Measurements from ENCODE around the gene NAALADL2.
"Not testable (repeated sequence)": the region's sequence is repeated elsewhere in the genome, so short reads cannot be mapped to it uniquely, and the experiment has no call there.

Gene NAALADL2

DNA sequence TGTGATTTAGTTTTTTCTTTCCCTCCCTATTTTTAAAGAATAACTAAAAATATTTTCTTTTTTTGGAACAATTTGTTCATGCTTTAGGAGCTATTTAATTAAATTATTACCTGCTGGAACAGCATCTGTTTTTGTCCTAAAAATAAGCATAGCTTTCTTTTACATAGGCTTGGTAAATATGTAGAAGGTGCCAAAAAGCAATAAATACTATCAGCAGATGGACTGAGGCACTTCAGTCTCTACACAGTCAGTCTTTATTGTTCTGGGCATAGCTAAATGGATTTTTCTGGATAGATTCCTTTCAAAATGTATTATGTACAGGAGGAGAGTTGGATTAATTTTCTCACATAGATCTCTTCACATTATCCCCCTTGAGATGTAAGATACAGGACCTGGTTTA is 223.5 kb downstream of the NAALADL2 start:
- no peak for DNase-seq

DNA sequence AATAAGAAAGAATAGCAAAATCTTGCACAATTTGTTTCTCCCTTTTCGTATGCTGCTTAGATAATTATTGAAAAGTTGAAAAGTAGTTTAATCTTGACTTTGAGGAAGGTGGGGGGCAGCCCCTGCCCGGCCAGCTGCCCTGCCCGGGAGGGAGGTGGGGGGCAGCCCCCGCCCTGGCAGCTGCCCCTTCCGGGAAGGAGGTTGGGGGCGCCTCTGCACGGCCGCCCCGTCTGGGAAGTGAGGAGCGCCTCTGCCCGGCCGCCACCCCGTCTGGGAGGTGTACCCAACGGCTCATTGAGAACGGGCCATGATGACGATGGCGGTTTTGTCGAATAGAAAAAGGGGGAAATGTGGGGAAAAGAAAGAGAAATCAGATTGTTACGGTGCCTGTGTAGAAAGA is 228.0 kb downstream of the NAALADL2 start:
- DNase-seq: not testable (repeated sequence)

DNA sequence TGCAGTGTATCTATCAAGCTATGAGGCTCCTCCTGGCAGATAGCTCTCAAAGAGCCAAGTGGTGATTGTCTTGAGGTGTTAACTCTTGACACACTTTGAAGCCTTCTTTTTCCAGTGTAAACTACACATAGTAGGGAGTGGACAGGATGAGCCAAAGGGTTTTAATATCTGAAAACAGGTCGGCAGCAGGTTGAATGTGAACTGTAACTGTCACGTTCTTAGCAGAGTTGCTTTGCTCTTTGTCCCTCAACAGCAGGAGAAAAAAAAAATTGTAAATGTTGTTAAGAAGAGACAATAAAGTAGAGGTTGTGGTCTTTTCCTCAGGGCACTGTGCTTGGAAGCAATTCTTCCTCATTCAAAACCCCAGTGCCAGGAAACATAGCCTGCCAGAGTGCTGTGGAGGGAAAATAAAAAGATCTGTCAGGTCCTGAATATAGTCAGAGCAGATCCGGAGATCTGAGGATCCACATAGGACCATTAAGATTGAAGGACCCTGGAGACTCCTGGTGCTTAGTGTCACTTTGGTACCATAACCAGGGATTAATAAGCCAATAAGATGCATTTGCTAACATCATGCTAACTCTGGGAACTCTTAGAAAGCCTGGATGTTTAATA is 229.7 kb downstream of the NAALADL2 start:
- DNase-seq: no peak

DNA sequence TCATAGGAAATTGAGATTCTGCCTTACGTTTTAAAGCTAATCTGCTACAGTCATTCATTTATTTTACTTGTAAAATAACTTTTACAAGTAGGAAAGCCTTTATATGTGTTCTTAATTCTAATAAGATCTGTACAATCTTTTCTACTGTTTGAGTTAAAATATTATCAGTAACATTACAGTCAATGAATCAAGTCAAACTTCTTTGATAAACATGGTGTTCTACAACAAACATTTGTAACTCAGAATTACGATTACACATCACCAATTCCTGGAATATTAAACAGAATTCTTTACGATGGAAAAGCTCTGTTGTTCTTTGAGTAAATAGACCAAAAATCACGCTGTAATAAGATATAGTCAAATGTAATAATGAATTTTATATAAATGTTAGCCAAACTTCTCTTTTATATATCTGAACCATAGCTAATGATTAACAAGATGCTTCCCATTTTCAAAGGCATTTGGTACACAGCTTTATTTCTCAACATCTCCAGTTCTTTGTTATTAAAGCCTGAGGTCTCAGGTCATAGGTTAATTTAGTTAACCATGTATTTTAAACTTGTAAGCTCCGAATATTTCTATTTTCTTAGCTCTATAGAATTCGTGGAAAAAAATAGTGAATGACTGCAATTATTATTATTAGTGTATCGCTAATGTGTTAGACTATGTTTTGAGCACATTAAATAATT is 232.4 kb downstream of the NAALADL2 start:
- DNase-seq: no peak

DNA sequence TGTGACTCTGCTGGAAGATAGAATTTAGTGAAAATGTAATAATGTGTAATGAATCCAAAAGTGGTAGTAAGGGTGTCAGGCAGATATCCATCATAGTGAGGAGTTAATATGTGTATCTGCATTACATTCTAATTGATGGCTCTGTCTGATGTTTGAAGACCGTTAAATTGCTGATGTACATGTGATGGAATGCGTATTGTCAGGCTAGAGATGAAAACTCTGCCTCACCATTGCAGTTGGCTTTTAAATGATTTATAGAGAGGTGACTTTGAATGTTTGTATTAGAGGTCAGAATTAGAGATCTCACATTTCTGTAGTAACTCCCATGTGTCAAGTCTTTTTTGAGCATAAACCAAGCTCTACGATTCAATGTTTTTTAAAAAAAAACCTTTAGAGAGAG is 234.6 kb downstream of the NAALADL2 start:
- no peak for DNase-seq

DNA sequence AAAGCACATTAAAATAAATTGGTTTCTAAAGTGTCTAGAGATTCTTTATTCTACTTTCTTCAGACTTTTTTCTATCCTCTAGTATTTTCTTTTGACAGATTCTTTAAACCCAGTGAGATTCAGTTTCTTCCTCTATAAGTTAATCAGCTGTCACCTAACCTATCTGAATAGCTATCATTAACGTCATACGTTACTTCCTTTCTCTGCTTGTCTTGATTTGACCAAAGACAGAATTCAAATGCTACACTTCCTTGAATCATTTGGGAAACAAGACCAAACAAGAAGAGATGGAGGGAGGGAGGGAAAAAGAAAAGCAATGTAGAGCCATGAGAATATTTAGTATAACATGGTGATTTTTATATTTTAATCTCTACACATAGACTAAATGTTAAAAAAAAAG is 235.2 kb downstream of the NAALADL2 start:
- DNase-seq: no peak

DNA sequence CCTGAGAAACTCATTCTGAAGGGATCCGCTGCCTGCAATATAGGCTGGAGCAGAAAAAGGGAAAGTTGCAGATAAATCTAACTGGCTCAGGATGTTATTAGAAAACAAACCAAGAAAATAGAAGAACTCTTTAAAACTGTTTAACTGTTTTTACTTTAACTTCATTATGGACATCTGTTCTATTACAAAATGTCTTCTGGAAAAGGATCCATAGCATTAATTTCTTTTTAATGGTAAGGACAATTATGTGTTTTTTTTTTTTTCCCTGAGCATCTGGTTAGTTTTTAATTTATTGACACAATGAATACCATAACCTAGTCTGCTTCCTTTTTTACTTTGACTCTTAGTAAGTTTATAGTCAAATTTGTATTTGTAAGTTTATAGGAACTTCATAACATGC is 239.5 kb downstream of the NAALADL2 start:
- no peak for DNase-seq

DNA sequence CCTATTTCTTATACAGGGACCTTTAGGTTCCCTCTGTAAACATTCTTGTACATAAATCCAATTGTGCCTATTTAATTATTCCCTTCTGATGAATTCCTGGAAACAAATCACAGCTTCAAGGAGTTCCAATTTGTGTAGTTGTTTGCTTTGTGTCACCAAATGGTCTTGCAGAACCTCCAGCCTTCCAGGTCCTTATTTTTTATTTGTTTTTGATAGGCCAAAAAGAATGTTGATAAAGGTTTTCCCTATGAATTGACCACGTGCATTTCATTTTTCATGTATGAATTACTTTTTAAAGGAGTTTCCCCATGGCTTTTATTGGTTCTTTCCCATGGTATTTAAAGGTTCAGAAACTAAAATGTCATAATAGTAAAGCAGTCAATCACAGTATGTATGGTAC is 243.0 kb downstream of the NAALADL2 start:
- DNase-seq: no peak

DNA sequence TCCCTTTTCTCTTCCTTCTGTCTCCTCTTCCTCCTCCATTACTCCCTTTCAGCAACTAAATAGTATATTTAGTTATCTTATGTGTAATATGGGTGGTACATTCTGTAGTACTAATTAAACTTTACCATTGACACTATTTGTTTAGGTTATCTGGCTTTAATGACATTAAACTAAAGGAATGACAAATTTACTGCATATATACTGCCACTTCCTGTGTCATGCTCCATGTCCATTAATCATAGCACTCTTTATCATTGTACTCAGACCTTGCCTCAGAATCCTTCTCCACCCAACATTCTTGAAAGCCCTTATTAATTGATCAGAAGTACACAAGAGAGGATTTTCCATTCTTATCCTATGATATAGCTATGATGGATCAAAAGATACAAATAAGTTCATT is 244.2 kb downstream of the NAALADL2 start:
- peak; percentile 3 for DNase-seq

DNA sequence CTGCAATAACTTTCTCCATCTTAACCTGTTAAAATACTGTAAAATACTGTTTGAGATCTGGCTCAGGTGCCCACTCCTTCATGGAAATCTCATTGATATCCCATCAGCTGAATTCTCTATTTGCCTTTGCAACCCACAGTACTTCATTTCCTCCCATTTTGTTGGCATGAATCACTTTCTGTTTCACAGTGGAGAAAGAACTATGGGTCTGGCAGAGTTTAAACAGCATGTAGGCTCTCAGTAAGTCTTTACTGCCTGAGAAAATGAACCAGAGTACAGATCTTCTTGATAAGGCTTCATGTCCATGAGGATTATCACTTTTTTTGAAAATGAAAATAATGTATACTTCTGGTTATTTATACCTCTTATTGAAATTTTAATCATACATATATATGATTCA is 245.9 kb downstream of the NAALADL2 start:
- peak; percentile 10 for DNase-seq

DNA sequence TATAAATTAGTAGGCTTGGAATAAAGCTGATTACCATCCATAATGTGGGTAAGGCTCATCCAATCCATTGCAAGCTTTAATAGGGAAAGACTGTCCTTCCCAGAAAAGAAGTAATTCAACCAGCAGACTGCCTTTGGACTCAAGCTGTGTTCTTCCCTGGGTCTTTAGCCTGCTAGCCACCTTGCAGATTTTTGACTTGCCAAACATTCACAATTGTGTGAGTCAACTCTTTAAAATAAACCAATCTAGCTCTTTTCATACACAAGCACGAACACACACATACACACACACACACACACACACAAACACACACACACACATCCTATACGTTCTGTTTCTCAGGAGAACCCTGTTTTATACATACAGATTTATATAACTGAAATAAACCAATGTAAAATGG is 248.1 kb downstream of the NAALADL2 start:
- no peak for DNase-seq

DNA sequence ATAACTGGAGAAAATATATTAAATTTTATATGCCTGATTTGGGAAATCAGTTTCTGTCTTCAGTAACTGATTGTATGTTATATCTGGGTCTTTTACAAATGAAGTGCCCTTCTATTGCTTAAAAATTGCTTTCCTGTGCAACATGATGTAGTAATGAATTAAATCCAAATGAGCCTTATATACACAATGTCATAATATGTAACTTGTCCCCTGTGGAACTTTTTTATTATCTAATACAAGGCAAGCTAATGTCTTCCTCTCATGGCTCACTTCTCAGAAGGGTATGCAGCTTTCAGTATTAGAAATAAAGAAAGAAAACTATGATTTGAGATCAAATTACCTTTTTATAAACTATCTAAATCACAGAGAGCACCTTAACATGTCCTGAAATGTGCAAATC is 248.9 kb downstream of the NAALADL2 start:
- no peak for DNase-seq

DNA sequence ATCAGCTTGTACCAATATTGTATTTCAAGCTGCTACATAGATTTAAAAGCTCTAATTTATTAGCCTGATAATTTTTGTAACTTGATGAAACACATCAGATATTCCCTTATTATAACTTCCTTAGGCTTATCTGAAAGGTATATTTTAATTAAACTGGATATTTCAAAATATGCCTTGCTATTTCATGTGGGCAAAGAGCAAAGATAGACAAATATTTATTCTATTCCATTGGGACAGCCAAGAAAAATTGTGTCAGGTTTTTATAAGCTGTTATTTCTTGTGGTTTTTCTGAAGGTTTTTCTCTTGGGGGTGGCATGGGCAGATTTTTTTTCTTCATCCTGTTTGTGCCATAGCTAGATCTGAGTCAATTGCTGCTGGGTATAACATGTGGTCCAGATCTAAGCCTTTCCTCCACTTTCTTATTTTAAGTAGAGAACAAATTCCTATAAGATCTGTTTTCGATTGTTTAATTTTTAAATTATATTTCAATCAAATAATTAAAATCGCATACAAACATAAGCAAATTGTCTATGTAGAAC is 249.5 kb downstream of the NAALADL2 start:
- DNase-seq: no peak

DNA sequence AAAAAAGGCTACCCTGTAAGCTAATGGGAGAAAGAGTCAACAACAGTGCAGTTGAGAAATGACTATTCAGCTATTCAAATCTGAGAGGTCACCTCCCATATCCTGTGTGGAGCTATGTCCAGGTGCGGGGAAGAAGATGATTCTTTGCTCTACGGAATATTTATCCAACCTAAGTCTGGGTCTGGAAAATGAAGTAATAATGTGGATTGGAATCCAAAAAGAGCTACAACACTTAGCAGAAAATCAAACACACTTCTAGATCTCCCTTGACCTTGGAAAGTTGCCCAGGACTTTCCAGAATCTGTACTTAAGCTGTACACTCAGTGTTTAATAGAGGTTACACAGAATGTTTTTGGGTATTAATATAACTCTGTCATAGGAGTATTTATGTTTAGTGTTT is 251.9 kb downstream of the NAALADL2 start:
- DNase-seq: no peak

DNA sequence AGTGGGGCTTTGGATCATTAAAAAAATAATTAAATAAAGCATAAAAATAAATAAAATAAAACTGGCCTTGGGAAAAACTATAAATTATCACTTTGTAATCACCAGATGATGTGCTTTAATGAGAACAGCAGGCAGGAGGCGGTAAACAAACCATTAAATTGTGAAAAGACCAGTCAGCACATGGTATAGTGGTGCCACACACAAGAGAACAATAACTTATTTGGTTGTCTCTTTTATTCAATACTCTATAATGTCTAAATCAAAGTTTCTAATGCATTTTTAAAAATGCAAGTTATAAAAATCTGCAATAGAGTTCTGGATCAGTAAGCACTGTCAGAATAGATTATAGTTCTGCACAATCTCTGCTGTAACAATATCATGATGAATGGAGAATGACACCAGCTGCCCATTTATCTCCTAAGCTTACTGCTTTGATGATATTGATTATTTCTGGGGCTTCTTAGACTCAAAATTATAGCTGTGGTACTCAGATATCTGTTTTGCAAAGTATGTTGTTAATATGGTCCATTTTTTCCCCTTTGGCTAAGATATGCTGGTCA is 259.3 kb downstream of the NAALADL2 start:
- DNase-seq: no peak

DNA sequence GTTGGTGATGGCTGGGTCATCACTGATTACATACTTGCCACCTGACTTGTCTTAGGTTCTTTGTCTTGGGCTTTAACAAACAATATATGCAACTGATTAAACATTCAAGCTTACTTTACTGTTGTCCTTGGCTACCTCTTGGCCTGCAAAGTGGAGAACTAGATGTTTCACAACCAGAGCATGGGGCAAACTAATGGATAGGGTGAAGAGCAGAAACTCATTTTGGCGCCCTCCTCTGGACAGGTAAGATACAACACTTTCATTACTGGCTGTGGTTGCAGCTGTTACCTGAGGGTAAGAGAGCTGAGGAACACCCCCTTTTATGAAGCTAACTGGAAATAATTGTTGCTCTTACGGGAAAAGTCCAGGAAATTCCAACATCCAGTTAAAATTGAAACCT is 262.1 kb downstream of the NAALADL2 start:
- peak; percentile 80 for DNase-seq

DNA sequence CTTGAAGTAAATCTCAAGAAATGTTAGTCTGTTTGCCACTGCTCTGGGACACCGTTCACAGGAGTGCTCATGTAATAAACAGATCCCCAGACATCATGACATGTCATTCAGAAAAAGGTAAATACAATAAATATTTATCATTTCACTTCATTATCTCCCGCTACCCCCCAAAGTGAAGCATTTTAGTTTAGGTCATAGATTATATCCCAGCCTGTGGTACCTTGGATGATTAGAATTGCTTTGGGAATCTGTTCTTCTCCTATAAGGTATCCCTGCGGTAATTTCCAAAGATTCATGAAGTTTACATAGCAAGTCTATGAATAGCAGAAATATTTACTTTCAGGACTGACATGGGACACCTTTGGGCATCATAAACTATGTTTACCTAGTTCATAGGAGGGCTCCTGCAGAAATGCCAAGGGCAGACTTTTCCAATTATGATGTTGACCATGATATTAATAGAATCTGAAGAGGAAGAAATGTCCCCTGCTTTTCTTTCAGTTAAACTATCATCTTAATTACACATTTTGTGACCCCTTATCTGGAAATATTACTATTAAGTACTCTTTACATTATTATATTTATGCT is 268.0 kb downstream of the NAALADL2 start:
- peak; percentile 50 for DNase-seq

DNA sequence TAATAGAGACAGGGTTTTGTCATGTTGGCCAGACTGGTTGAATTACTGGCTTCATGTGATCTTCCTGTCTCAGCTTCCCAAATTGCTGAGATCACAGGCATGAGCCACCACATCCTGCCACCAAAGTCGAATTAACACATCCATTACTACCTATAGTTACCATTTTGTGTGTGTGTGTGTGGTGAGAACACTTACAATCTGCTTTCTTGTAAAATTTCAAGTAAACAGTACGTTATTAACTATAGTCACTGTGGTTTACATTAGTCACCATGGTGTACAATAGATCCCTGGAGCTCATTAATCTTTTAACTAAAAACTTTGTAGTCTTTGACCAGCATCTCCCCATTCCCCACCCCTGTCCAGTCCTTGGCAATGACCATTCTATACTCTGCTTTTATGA is 270.0 kb downstream of the NAALADL2 start:
- no peak for DNase-seq

DNA sequence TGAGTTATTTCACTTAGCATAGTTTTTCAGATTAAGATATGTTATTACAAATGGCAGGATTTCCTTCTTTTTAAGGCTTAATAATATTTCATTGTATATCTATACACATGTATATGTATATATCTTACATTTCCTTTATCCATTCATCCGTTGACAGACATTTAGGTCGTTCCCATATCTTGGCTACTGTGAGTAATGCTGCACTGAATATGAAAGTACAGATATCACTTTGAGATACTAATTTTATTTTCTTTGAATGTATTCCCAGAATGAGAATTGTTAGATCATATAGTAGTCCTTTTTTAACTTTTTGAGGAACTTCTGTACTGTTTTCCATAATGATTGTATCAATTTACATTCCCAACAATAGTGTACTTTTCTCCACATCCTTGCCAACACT is 270.4 kb downstream of the NAALADL2 start:
- DNase-seq: no peak

DNA sequence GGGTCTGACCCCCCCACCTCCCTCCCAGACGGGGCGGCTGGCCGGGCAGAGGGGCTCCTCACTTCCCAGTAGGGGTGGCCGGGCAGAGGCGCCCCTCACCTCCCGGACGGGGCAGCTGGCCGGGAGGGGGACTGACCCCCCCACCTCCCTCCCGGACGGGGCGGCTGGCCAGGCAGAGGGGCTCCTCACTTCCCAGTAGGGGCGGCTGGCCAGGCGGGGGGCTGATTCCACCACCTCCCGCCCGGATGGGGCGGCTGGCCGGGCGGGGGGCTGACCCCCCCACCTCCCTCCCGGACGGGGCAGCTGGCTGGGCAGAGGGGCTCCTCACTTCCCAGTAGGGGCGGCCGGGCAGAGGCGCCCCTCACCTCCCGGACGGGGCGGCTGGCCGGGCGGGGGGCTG is 272.7 kb downstream of the NAALADL2 start:
- not testable (repeated sequence) for DNase-seq

DNA sequence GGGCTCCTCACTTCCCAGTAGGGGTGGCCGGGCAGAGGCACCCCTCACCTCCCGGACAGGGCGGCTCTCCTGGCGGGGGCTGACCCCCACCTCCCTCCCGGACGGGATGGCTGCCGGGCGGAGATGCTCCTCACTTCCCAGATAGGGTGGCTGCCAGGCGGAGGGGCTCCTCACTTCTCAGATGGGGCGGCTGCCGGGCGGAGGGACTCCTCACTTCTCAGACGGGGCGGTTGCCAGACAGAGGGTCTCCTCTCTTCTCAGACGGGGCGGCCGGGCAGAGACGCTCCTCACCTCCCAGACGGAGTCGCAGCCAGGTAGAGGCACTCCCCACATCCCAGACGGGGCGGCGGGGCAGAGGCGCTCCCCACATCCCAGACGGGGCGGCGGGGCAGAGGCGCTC is 273.6 kb downstream of the NAALADL2 start:
- not testable (repeated sequence) for DNase-seq

DNA sequence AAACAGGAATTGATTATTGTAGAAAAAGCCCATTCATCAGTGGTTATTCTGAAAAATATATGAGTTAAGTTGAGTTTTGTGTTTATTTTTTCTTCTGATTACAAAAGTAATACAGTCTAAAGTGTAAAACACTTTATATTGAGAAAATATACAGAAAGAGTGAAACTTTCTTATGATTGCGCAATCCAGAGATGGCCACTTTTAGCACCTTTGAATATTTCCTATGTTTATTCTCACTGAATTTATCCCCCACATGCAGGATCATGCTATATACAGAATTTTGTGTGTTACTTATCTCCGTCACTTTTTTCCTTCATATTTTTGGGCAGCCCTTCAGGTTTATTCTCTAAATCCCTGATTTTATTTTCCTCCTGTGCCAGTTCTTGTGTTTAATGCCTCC is 285.2 kb downstream of the NAALADL2 start:
- DNase-seq: no peak

DNA sequence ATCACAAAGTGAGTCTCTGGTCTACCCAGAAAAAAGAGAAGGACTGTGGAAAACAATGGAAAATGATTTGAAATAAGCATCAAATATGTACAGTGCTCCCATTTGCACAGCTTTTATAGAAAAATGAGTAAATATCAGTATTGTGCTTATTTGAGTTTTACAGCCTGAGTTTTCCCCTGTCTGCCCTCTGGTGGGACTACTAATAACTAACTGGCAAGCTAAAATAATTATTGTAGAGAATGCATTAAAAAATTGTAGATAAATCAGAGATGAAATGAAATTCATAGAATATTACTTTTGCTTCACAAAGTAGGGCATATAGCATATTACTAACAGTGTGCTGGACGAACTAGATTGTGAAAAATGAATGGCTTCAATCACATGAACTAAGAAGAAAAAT is 287.1 kb downstream of the NAALADL2 start:
- peak; percentile 12 for DNase-seq

DNA sequence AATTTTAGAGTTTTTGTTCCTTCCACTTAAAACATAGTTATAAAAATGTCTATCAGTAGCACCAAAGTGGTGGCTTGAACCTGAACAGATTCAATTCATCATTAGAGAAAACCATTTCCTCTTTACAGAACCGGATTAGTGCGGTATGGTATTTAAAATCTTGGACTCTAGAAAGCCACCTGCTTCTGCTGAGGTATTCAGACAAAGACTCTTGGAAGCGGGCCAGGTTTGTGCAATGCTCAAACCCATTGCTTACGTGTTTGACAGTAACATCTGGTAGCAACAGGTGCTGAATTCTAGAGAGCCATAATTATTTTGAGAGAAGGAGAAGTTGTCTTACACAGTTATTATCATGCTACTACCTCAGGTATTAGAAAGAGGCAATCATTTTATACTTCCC is 290.5 kb downstream of the NAALADL2 start:
- peak; percentile 98 for DNase-seq
